Left renal pelvis (tissue), 4 donors: Measurements from ENCODE around the gene TMEM219. TPM values are rescaled to one million over a fixed set of nuclear protein-coding genes. Genes with fewer than 3 reads are reported as not detected.
"Not testable (repeated sequence)": the region's sequence is repeated elsewhere in the genome, so short reads cannot be mapped to it uniquely, and the experiment has no call there.

Experiments used
- DNase-seq, 4 donors: peaks; one replicate each; pipeline ENCODE4 v3.0.0-alpha.2; 2013; ENCODE audit warnings: low read depth in 4 of 4, low spot score in 3 of 4
- polyA plus RNA-seq, 4 donors: library from polyadenylated mRNA; unstranded; fragments of 120-200 nt; gene quantifications; one replicate each; pipeline ENCODE4 v1.2.1, GENCODE V29; 2013; ENCODE audit not compliant: insufficient read length in 4 of 4

TMEM219 gene
- polyA plus RNA-seq, 4 donors = 72.3 to 126 (median 103) TPM

DNA sequence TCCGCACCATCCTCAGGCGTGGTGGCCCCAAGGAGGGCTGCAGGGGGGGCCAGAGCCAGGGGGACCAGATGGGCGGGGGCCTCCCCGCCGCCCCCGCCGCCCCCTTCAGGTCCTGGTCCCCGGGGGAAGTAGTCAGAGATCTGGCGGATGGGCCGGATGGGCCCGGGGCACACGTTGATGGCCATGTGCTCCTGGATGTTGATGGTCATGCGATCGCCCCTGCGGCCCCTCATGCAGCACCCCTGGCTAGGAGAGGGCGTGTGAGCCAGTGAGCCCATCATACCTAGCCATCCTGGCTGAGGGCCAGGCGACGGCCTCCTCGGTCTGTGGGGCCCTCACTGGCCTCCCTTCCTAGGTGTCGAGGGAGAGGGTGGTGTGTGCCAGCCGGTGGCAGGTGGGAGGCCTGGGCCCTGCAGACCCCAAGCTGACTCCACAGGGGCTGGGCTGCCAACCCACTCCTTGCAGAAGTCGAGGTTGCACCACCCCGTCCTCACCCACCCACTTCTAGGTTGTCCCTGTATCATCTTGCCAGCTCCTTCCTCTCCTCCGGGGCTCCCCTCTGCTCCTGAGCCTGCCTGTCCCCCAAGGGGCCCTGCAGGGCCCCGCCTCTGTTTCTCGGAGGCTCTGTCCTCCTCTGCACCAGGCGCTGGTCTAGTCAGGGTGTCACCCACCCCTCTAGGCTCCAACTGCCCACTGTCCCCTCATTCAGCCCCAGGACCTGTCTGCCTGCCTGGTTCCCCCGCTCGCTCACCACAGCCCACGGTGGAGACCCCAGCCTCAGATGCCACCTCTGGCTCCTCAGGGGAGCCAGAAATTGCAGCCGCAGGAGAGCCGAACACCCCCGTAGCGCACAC lies 48.3 kb downstream of the TMEM219 start:
- no peak for DNase-seq

DNA sequence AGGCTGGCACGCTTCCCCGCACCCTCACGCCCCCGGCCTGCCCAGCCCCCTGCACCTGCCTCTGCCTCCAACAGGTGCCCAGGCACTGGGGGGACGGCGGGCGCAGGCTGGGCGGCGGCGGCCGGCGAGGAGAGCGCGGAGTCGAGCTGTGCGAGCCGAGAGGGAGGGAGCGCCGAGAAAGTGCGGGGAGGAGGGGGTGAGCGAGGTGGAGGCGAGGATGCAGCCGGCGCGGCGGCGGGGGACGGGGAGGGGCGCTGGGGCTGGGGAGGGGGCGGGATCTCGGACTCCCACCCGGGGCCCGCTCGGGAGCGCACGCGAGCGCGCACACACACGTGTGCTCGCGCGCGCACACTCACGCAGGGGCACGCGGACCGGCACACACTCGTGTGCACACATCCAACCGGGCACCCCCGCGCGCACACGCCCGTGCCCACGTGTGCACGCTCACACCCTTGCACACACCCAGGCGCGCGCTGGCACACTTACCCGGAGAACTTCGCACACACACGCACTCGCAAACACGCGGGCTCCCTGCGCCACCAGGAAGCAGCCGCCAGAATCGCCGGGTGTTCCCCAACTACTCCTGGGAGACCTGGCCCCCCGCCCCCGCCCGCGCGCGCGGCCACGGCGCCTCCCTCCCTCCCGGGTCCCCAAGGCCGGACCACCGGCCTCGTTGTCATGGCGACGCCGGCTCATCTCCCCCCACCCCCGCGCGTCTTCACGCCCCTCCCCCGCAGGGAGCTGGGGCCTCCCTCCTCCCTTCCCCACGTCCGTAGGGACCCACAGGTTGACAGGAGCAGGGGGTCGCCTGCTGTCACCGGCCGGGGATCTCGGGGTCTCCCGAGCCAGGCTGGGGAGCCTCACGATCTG lies 49.2 kb downstream of the TMEM219 start, which contains the start of gene DOC2A:
DOC2A (minus strand) TSS at position 184 of the 870 bp plus-strand sequence. CDS start 805 bp downstream, outside the sequence.
- no peak for DNase-seq

- no peak for DNase-seq
These were observed 50.0 kb downstream of the TMEM219 start for GRCh38 chr16:30011714-30012504.

- DNase-seq = not testable (repeated sequence)
These were observed 50.7 kb downstream of the TMEM219 start for GRCh38 chr16:30012598-30012997.

DNA sequence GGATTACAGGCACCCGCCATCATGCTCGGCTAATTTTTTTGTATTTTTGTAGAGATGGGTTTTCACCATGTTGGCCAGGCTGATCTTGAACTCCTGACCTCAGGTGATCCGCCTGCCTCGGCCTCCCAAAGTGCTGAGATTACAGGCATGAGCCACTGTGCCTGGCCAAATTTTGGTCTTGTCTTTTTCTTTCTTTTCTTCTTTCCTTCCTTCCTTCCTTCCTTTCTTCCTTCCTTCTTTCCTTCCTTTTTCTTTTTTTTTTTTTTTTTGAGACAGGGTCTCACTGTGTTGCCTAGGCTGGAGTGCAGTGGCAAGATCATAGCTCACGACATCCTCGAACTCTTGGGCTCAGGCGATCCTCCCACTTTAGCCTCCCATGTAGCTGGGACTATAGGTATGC lies 53.6 kb downstream of the TMEM219 start:
- not testable (repeated sequence) for DNase-seq

DNA sequence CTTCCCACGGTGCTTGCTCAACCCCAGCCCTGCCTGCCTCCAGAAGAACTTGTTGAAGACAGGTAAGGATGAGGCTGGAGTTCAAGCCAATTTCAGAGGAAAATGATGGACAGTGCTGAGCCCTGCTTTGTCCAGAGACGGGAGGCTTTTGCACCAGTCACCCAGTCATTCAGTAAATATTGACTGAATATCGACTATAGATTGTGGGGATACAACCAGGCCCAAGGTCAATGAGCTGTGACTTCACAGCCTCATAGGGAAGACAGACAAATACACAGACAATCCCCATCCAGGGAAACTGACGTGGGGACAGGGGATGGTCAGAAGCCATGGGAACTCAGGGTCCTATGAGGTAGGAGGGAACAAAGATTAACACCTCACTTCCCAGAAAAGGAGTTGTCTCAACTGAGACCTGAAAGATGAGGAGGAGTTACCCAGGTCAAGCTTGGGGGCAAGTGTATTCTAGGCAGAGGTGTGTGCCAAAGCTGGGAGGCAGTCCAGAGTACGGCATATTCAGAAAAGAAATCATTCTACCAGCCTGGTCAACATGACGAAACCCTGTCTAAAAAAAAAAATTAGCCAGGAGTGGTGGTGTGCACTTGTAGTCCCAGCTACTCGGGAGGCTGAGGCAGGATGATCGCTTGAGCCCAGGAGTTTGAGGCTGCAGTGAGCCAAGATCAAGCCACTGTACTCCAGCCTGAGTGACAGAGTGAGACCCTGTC lies 54.8 kb downstream of the TMEM219 start:
- no peak for DNase-seq

- no peak for DNase-seq
These were observed 55.4 kb downstream of the TMEM219 start for GRCh38 chr16:30017277-30017656.

DNA sequence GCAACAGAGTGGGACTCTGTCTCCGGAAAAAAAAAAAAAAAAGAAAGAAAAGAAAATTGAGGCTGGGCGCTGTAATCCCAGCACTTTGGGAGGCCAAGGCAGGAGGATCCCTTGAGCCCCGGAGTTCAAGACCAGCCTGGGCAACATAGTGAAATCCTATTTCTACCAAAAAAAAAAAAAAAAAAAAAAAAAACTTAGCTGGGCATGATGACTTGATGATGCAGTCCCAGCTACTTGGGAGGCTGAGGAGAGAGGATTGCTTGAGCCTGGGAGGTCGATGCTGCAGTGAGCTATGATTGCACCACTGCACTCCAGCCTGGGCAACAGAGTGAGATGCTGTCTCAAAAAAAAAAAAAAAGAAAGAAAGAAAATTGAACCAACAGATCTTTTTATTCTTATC lies 56.1 kb downstream of the TMEM219 start:
- DNase-seq = not testable (repeated sequence)

- no peak for DNase-seq
These were observed 56.9 kb downstream of the TMEM219 start for GRCh38 chr16:30018731-30019158.

Other genes starting within 250 kb of the TMEM219 start
- gene C16orf54, start 216.1 kb upstream of the TMEM219 start, polyA plus RNA-seq = under 1 TPM; 0.16 to 0.42 (median 0.26) TPM
- under 1 TPM in 1 of 4 donors, not detected in 3; 0.05 TPM for gene ZG16, start 183.8 kb upstream of the TMEM219 start, polyA plus RNA-seq
- gene KIF22, start 171.3 kb upstream of the TMEM219 start, polyA plus RNA-seq = 10 to 100 TPM; 49.6 to 76.4 (median 67.0) TPM
- 100 to 1,000 TPM; 267 to 339 (median 293) TPM for gene MAZ, start 155.6 kb upstream of the TMEM219 start, polyA plus RNA-seq
- gene PRRT2, start 149.9 kb upstream of the TMEM219 start, polyA plus RNA-seq = 10 to 100 TPM; 12.5 to 29.4 (median 20.6) TPM
- 10 to 100 TPM; 30.7 to 47.7 (median 37.8) TPM for gene PAGR1, start 145.9 kb upstream of the TMEM219 start, polyA plus RNA-seq
- 10 to 100 TPM; 18.5 to 22.5 (median 18.9) TPM for gene MVP, start 141.6 kb upstream of the TMEM219 start, polyA plus RNA-seq
- gene CDIPT, start 98.9 kb upstream of the TMEM219 start, polyA plus RNA-seq = 100 to 1,000 TPM in 1 of 4 donors, 10 to 100 TPM in 3; 79.6 to 114 (median 96.8) TPM
- 10 to 100 TPM in 3 of 4 donors, 1 to 10 TPM in 1; 9.5 to 11.8 (median 10.9) TPM for gene SEZ6L2, start 62.5 kb upstream of the TMEM219 start, polyA plus RNA-seq
- gene ASPHD1, start 61.6 kb upstream of the TMEM219 start, polyA plus RNA-seq = 1 to 10 TPM in 1 of 4 donors, under 1 TPM in 3; 0.34 to 1.0 (median 0.73) TPM
- gene KCTD13, start 35.9 kb upstream of the TMEM219 start, polyA plus RNA-seq = 10 to 100 TPM; 10.6 to 30.3 (median 14.7) TPM
- 10 to 100 TPM; 33.2 to 59.3 (median 39.4) TPM for gene TAOK2, start 11.8 kb downstream of the TMEM219 start, polyA plus RNA-seq
- gene HIRIP3, start 33.5 kb downstream of the TMEM219 start, polyA plus RNA-seq = 10 to 100 TPM; 12.3 to 21.6 (median 15.9) TPM
- gene INO80E, start 34.2 kb downstream of the TMEM219 start, polyA plus RNA-seq = 10 to 100 TPM; 37.1 to 65.6 (median 41.8) TPM
- 1 to 10 TPM; 1.7 to 3.2 (median 2.6) TPM for gene DOC2A, start 48.9 kb downstream of the TMEM219 start, polyA plus RNA-seq
- gene C16orf92, start 61.1 kb downstream of the TMEM219 start, polyA plus RNA-seq = not detected
- gene TLCD3B, start 69.2 kb downstream of the TMEM219 start, polyA plus RNA-seq = 1 to 10 TPM in 2 of 4 donors, under 1 TPM in 2; 0.73 to 1.5 (median 1.0) TPM
- gene ALDOA, start 103.7 kb downstream of the TMEM219 start, polyA plus RNA-seq = 100 to 1,000 TPM; 238 to 605 (median 502) TPM
- gene PPP4C, start 113.9 kb downstream of the TMEM219 start, polyA plus RNA-seq = 100 to 1,000 TPM in 1 of 4 donors, 10 to 100 TPM in 3; 63.3 to 107 (median 83.5) TPM
- gene TBX6, start 129.8 kb downstream of the TMEM219 start, polyA plus RNA-seq = 1 to 10 TPM in 3 of 4 donors, under 1 TPM in 1; 0.50 to 2.0 (median 1.1) TPM
- 10 to 100 TPM; 51.7 to 78.4 (median 59.6) TPM for gene YPEL3, start 134.1 kb downstream of the TMEM219 start, polyA plus RNA-seq
- gene GDPD3, start 151.5 kb downstream of the TMEM219 start, polyA plus RNA-seq = 10 to 100 TPM in 2 of 4 donors, 1 to 10 TPM in 2; 7.5 to 17.5 (median 13.0) TPM
- gene MAPK3, start 161.1 kb downstream of the TMEM219 start, polyA plus RNA-seq = 10 to 100 TPM; 75.8 to 93.6 (median 84.5) TPM
- 10 to 100 TPM in 2 of 4 donors, 1 to 10 TPM in 2; 8.1 to 18.0 (median 12.7) TPM for gene CORO1A, start 221.5 kb downstream of the TMEM219 start, polyA plus RNA-seq
- gene BOLA2B, start 231.6 kb downstream of the TMEM219 start, polyA plus RNA-seq = 10 to 100 TPM; 13.0 to 38.3 (median 19.8) TPM
- gene SLX1A, start 231.8 kb downstream of the TMEM219 start, polyA plus RNA-seq = 10 to 100 TPM in 3 of 4 donors, 1 to 10 TPM in 1; 8.4 to 50.3 (median 16.4) TPM
- 10 to 100 TPM in 1 of 4 donors, 1 to 10 TPM in 3; 5.2 to 14.4 (median 8.6) TPM for gene SULT1A3, start 237.2 kb downstream of the TMEM219 start, polyA plus RNA-seq